AG04449 (cell line): ENCODE measurements around the gene SRGAP1.
"Not testable (repeated sequence)": the region's sequence is repeated elsewhere in the genome, so short reads cannot be mapped to it uniquely, and the experiment has no call there.

Experiments used
- CTCF ChIA-PET: fragments of 350-600 bp; formaldehyde crosslinking; extraction: SDS; loops from one replicate; lab custom pipeline; 2021; ENCODE audit warnings: antibody characterized with exemption; lab: Yijun Ruan, JAX
- POLR2A ChIA-PET: fragments of 400-600, 350-600 bp; formaldehyde crosslinking; extraction: SDS; loops from one replicate; lab custom pipeline; 2020; ENCODE audit warnings: antibody characterized with exemption, inconsistent platforms; lab: Yijun Ruan, JAX
- DNase-seq: peaks from one replicate; pipeline ENCODE4 v3.0.0-alpha.2; 2010; ENCODE audit warnings: low read depth, low spot score
- H3K4me3 ChIP-seq: 2 replicates; pipeline ENCODE4 v1.5.1; 2011; ENCODE audit warnings: low read depth, mild to moderate bottlenecking, control low read depth, low read length
- CTCF ChIP-seq: IDR thresholded peaks from one replicate; pipeline ENCODE4 v1.5.1; 2011; ENCODE audit warnings: mild to moderate bottlenecking, moderate library complexity, low read length, control low read depth, inconsistent platforms; ENCODE audit not compliant: insufficient read depth; ENCODE audit errors: missing control alignments

The SRGAP1 gene

GRCh38 chr12:63848450-63848849 lies 4.0 kb downstream of the SRGAP1 start:
- DNase-seq = no peak
- H3K4me3 ChIP-seq = no peak overlapping the region
- ChIA-PET CTCF (interaction anchor here (0.9 kb wide), 1 partner anchor 234 kb away, joined by 3 read pairs; no protein-coding TSS in a partner anchor), POLR2A (no interaction called here)
- TF ChIP-seq CTCF = no peak

DNA sequence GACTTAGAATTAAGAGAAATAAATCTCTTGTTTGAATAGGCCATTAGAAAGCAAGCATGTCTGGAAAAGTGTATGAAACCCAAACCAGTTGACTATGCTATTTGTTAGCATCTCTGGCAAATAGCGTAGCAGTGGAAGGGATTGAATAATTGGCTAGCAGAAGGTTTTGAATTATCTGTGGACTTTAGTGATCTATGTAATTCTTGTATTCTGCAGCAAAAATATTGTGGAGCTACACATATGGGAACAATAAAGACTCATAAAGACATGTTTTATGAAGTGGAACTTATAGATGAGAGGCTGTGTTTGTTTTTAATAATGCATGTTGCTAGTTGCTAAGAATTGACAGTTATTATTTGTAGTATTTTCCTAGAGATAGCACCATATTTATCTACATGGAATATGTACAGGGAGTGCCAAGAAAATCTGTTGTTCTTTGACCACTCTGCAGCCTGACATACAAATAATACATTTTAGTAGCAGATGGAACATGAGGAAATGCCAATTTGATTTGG lies 4.7 kb downstream of the SRGAP1 start:
- no peak overlapping the region for H3K4me3 ChIP-seq
- no peak for TF ChIP-seq CTCF
- ChIA-PET POLR2A (no interaction called here), CTCF (interaction anchor here (0.9 to 1.6 kb wide), 2 partner anchors 234 to 406 kb away, joined by 3 to 4 read pairs; no protein-coding TSS in a partner anchor)
- DNase-seq = no peak

GRCh38 chr12:63849641-63850040 lies 5.1 kb downstream of the SRGAP1 start:
- CTCF ChIA-PET = interaction anchor here (1.6 to 2.2 kb wide), 2 partner anchors 406 to 407 kb away, joined by 4 to 5 read pairs; no protein-coding TSS in a partner anchor
- no peak overlapping the region for H3K4me3 ChIP-seq
- POLR2A ChIA-PET = interaction anchor here (0.7 kb wide), 1 partner anchor 52 kb away, joined by 5 read pairs; no protein-coding TSS in a partner anchor
- no peak for DNase-seq
- no peak for TF ChIP-seq CTCF

- TF ChIP-seq CTCF = no peak
- ChIA-PET POLR2A (interaction anchor here (2.5 kb wide), 1 partner anchor 9 kb away, joined by 8 read pairs; the partner anchor contains the start of gene SRGAP1), CTCF (interaction anchor here (0.6 to 1.4 kb wide), 3 partner anchors 9 to 22 kb away, joined by 3 to 5 read pairs (median 3); partner anchors contain the start of gene SRGAP1)
- no peak overlapping the region for H3K4me3 ChIP-seq
- DNase-seq = no peak
Observed at GRCh38 chr12:63853978-63854377, 9.5 kb downstream of the SRGAP1 start.

DNA sequence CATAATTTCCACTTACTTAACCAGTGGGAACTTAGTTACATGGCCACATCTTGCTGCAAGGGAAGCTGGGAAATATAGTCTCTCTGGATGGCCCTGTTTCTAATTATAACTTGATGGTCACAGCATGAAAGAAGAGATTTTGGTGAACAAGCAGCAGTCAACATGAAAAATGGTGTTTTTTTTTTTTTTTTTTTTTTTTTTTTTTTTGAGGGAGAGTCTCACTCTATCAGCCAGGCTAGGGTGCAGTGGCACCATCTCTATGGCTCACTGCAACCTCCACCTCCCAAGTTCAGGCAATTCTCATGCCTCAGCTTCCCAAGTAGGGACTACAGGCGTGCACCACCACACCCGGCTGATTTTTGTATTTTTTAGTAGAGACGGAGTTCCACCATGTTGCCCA lies 10.8 kb downstream of the SRGAP1 start:
- no peak for TF ChIP-seq CTCF
- DNase-seq = no peak
- POLR2A ChIA-PET = interaction anchor here (2.5 kb wide), 1 partner anchor 11 kb away, joined by 8 read pairs; the partner anchor contains the start of gene SRGAP1
- CTCF ChIA-PET = no interaction called here
- H3K4me3 ChIP-seq = no peak overlapping the region

- TF ChIP-seq CTCF = no peak
- no peak for DNase-seq
- ChIA-PET POLR2A (no interaction called here), CTCF (no interaction called here)
- no peak overlapping the region for H3K4me3 ChIP-seq
Observed at GRCh38 chr12:63857771-63858670, 13.5 kb downstream of the SRGAP1 start.

GRCh38 chr12:63859880-63860279 lies 15.4 kb downstream of the SRGAP1 start:
- DNase-seq, H3K4me3 ChIP-seq, POLR2A ChIA-PET, CTCF ChIA-PET: not testable (repeated sequence)
